Middle frontal gyrus (tissue), 1 donor: ENCODE data around the gene BRD1.
"Not testable (repeated sequence)": the region's sequence is repeated elsewhere in the genome, so short reads cannot be mapped to it uniquely, and the experiment has no call there.

Experiments used
- DNase-seq: peaks from one replicate; pipeline ENCODE4 v3.0.0-alpha.2; 2015; ENCODE audit warnings: low spot score; ENCODE audit errors: extremely low spot score

Gene BRD1

DNA sequence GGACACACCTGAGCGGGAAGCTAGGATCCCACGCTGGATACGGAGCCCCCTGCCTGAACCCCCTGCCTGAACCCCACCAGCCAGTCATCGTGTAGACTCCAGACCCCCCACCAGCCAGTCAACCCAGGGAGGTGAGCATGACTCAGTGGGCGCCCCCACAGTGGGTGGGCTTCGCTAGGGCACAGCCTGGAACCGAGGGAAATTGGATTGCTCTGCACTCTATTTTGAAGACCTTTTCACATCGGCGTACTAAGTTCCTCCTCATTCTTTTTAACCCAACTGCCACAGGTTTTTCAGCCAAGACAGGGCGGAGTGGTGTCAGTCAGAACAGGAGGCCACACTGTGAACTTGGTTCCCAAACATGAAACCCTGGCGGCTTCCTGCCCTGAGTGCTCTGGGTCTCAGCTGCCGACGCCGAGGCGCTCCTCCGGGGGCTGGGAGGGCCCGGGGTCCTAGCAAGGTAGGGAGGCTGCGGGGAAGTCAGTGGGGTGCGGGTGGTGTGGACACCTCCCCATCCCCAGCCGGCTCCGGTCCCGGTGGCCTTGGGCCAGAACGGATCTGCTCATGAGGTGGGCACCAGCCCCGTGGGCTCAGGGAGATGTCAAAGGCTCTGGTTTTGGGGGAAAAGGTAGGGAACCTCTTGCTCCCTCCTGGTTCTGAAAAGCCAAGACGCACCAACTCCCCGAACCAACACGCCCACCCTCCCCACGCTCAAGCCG is 57.0 kb downstream of the BRD1 start:
- no peak for DNase-seq

DNA sequence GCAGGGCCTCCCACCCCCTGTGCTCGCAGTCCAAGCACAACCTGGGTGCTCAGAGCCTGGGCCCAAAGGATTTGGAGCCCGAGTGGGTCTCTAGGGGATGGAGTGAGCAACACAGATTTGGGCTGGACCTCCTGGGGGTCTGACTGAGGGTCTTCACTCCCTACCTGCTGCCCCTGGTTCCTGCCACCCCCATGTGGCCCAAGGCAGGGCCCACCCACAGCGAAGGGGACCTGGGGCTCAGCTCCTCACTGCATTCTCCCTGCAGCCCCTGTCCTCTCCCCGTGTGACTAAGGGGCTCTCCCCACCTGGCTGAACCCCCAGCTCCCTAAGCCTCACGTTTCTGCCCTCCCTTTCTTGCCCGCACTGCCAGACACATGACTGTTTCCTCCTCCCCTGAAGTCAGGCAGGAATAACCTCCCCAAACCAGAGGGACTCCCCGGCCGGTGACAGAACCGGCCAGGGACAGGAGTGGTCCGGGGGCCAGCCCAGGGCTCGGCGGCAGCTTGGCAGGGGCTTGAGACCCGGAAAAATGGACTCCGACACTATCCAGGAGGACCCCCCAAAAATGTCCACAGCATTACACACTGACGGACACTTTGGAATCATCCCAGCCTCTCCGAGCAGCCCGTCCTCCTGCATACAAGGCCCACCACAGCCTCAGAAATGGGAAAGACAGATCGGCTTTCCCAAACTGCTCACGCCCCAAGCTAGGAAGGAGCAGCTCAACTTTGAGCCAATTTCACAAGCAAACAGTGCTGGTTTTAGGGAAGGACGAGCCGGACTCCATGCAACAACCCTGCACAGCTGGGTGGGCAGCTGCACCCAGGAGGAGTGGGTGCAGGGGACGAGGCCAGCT is 57.8 kb downstream of the BRD1 start:
- no peak for DNase-seq

DNA sequence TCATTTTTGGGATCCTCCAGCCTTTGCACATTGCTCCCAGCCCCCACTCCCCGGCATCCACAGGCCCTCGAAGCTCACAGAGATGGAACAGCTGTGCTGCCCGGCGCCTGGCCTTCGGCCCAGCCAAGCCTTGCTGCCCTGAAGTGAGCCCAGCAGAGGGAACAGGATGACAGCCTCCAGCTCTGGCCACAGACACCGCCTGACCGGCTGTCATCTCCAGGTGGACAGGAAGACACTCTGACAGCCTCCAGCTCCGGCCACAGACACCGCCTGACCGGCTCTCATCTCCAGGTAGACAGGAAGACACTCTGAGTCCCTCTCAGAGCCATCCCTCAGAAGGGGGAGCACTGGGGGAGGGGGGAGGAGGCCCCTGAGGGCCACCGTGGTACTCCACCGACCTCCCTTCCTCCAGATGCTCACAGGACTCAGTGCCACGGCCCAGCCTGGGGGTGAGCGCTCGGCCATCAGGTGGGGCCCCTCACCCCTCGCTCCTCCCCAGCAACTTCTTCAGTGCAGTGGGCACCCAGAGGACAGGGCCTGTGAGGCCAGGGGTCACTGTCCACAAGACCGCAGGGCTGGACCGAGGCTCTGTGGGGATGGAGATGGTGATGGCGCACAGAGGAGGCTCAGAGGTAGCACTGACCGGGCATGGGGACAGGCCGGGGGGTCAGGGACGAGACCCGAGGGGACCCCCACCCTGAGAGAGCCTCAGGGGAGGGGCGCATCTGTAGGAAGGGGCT is 58.6 kb downstream of the BRD1 start:
- DNase-seq = no peak

DNA sequence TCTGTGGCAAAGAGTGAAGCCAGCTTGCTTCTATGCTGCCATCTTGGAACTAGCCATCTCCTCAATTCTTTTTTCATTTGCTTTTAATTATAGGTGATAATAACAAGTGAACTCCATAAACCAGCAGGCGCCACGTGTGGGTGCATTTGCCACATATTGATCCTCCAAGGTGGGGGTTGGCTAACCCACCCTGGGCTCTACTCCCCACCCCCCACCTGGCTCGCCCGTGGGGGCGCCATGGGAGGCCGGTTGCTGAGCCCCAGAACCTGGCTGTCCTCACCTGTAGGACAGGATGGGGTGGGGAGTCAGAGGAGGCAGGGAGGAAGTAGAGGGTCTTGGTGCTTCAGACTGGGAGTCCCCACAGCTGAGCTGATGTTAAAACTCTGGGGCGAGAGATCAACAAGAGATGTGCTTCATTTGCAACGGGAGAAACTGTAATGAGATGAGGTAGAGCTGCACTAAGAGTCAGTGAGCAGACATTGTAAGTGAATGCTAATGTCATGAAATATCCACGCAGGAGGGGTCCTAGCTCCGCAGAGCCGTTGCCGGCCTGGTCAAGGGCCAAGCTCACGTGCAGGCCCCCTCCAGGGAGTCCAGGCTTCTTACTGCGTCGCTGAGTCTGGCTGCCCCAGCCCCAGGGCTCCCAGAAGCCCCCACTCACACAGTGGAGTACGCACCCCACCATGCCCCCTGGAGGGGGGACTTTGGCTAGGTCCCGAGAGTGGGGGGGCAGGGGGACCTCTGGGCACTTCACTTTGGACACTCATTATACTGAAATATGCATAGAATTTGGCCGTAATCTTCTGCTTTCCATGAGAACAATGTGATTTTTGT is 59.4 kb downstream of the BRD1 start:
- no peak for DNase-seq

DNA sequence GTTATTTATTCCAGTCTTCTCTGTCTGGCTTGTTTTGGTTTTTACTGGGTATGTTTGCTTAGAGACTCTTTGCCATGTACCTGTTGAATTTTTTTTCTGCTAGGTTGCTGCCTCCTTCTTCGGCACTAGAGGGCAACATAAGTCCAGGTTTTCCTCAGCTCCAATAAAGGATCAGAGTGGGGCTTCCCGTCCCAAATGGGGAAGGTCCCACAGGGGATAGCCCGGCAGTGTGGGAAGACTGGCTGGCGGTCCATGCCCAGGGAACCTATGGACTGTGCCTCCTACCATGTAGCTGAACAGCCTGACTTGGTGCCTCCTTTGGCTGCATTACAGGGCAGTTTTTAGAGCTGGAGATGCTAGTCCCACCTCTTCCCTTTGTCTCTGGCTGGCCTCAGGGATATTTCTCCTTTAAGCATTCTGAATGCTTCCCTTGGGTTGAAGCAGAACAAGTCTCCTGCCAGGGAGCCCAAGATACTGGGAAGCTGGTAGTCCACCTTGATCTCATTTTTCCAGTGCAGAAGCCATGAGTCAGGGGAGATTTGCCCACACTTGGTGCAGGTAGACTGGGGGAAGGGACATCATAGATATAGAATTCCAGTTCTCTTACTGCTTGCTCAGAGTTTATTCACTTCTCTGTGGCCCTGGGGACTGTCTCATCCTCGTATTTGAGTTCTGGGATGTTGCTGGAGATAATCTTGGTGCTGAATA is 60.2 kb downstream of the BRD1 start:
- DNase-seq = no peak

DNA sequence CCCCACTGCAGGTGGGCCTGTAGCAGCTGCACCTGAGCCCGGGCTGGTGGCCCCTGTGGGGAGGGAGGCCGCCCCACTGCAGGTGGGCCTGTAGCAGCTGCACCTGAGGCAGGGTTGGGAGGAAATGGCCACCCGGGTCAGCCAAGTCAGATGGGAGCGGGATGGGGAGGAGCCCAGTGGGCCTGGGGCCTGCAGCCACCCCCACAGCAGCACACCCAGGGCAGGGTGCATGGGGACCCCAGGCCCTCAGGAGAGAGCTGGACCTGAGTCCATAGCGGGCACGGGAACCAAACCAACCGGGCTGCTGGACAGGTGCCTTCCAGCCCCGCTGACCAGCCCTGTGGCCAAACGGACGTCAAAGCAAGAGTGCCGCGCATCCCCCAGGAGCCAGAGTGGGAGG is 61.7 kb downstream of the BRD1 start:
- no peak for DNase-seq

DNA sequence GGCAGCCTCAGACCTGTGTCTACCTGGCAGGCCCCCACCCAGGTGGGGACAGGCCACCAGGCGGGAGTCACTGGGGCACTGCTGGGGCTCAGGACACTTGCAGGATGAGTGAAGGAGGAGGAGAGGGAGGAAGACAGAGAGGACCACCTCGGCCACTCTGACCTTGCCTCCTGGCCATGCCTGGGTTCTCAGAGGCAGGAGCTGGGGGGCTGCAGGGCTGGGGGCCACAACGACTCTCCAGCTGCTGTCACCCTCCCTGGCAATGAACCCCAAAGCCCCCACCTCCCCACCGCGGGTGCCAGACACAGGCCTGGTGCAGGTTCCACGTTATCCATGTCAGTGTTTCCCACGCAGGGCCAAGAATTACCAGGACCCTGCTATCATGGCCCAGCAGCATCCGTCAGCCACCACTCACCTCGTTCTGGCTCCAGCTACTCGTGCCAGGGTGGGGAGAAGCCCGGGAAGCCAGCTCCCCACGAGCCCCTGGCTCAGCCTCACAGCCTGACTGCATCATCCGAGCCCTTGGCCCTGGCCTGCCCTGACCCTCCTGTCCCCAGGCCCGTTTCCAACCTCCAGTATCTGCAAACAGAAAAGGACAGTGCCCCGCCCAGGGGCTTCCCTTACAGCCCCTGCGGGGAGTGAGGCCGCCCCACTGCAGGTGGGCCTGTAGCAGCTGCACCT is 62.4 kb downstream of the BRD1 start:
- no peak for DNase-seq

DNA sequence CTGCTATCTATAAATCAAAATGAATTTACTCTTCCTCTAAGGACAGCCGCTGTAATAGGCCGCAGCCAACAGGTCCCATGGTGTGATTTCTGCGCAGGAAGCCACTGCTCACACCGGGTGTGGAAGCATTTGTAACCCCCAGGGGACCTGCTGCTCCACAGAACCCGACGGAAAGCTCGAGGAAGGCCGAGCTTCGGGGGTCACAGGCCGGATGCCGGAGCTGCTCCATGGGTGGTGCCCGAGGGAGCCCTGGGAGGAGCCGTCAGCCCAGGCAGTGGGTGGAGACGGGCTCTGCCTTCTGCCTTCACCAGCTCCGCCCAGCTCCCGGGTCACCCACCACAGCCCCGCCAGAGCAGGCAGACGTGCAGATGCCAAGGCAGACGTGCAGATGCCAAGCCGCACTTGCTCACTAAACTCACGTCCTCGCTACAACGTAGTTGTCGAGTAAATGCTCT is 63.5 kb downstream of the BRD1 start:
- no peak for DNase-seq

DNA sequence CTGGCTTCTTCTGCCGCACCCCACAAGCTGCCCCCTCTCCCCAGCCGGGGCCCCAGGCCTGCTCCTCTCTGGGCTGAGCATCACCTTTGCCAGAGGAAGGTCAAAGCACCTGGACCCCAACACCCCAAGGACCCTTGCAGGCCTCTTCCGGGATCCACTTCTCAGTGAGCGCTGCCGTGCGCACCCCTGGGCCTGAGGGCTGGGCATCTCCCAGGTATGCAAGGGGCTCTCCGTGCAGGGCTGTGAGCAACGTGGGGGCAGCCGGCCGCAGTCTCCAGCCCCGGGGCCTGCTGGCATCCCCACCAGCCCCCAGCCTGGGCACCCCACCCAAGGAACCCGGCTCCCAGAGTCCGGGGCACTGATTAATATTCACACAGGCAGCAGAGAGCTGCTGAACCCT is 64.0 kb downstream of the BRD1 start:
- no peak for DNase-seq

DNA sequence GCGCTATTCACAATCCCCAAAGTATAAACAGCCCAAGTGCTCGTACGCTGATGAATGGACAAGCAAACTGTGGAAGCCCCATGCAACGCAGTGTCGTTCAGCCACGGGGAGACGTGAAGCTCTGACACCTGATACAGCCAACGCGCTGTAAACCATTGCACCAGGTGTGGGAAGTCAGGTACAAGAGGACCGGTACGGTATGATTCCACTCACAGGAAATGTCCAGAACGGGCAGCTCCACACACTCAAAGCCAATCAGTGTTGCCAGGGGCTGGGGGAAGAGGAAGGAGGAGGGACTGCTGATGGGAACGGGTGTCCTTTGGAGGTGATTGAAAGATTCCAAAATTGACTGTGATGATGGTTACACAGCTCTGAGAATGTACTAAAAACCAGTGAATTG is 64.5 kb downstream of the BRD1 start:
- DNase-seq = no peak

DNA sequence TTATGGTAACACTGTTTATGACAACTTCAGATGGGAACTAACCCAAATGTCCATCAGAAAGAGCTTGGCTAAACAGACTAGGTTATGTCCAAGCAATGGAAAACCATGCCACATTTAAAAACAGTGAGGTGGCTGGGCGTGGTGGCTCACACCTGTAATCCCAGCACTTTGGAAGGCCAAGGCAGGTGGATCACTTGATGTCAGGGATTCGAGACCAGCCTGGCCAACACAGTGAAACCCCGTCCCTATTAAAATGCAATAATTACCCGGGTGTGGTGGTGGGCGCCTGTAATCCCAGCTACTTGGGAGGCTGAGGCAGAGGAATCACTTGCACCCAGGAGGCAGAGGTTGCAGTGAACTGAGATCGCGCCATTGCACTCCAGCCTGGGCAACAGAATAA is 65.1 kb downstream of the BRD1 start:
- DNase-seq = not testable (repeated sequence)

DNA sequence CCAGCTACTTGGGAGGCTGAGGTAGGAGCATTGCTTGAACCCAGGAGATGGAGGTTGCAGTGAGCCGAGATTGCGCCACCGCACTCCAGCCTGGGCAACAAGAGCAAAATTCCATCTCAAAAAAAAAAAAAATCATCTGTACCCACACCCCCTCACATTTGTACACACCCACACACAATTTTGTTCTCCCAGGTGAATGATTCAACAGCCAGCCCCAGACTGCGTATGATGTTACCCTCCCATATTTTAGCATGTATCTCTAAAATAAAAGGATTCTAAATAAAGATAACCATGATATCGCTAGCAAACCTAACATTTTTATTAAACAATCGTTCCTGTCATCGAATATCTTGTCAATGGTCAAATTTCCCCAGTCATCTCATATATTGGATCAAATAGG is 65.8 kb downstream of the BRD1 start:
- no peak for DNase-seq

DNA sequence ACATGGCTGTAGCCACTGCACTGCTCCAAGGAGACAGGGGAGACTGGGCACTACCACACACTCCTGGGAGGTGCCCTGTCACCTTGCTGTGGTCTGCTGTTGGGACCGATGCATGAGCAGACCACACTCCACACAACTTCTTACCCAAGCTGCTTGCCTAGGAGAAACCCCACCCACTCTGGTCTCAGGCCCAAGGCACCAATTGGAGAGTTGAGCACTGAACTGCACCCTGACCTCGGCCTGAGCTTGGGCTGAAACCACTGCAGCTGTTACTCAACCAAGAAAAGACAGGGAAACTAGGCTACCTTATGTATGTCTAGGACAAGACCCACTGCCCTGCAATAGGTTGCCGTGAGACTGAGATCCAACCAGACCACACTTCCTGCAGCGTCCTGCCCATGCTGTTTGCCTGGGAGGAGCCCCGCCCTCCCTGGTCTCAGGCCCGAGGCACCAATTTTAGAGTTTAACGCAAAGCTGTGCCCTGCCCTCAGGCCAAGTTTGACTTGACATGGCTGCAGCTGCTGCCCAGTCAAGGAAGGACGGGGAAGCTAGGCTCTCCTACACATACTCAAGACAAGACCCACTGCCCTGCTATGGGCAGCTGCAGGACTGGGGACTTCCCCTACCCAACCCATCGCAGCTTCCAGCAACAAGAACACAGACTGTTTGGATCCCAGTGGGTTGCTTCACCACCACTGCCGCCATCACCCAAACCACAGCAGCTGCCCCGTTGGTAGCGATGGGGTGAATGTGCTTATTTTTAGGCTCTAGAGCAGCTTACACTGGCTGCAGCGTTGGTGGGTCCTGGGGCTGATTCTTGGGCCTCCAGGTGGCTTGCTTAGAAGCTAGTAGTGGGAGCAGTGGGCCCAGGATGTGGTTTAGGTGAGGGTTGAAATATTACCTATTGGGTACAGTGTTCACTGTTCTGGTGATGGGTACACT is 66.8 kb downstream of the BRD1 start:
- DNase-seq = no peak

DNA sequence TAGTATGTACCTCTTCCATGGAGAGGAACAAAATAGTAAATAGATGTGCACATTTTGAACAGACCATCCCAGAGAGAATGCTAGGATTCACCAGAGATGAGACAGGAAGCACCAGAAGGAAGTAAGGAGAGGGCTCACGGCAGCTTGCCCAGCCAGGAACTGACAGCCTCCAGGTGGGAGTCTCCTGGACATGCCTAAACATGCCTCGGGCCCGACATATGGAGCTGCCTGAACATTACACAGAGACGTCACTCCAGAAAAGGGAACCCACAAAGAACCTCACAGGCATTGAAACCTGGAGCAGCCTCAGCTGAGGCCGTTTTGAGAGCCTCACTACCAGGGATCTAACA is 67.4 kb downstream of the BRD1 start:
- no peak for DNase-seq

DNA sequence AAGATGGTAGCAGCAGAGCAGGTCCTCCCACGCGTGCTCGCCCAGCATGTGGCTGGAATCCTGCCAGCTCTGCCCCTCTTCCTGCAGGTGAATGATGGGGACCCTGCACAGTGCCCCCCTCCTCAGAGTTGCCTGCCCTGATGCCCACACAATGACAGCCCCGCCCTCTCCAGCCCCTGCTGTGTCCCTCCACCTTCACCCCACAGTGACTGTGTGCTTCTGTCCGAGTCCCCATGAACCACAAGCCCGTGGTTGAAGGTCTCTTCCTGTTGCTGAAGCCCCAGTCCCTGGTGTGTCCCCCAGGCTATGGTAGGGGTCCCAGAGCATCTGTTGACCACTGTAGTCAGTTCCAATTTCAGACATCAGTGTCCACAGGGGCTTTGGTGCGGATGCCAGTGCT is 71.0 kb downstream of the BRD1 start:
- no peak for DNase-seq

DNA sequence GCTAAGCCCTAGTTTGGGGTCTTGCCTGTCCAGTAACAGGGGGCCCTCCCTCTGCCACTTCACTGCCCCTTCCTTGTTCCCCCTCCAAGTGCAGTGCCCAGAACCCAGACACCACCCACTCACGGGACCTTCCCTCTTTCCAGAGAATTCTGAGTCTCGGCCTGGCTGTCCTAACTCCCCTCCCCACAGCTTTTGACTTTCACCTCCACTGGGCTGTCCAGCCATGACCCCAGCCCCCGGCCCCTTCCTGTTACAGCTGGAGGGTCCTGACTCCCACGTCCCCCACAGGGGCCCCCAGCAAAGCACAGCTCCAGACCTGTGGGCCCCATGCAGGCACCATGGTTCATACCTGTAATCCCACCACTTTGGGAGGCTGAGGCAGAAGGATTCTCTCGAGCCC is 71.5 kb downstream of the BRD1 start:
- no peak for DNase-seq

DNA sequence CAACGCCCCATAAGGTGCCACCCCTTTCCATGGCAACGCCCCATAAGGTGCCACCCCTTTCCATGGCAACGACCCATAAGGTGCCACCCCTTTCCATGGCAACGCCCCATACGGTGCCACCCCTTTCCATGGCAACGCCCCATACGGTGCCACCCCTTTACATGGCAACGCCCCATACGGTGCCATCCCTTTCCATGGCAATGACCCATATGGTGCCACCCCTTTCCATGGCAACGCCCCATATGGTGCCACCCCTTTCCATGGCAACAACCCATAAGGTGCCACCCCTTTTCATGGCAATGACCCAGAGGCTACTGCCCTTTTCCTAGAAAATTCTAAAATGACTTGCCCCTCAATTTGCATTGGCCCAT is 72.1 kb downstream of the BRD1 start:
- DNase-seq = no peak

DNA sequence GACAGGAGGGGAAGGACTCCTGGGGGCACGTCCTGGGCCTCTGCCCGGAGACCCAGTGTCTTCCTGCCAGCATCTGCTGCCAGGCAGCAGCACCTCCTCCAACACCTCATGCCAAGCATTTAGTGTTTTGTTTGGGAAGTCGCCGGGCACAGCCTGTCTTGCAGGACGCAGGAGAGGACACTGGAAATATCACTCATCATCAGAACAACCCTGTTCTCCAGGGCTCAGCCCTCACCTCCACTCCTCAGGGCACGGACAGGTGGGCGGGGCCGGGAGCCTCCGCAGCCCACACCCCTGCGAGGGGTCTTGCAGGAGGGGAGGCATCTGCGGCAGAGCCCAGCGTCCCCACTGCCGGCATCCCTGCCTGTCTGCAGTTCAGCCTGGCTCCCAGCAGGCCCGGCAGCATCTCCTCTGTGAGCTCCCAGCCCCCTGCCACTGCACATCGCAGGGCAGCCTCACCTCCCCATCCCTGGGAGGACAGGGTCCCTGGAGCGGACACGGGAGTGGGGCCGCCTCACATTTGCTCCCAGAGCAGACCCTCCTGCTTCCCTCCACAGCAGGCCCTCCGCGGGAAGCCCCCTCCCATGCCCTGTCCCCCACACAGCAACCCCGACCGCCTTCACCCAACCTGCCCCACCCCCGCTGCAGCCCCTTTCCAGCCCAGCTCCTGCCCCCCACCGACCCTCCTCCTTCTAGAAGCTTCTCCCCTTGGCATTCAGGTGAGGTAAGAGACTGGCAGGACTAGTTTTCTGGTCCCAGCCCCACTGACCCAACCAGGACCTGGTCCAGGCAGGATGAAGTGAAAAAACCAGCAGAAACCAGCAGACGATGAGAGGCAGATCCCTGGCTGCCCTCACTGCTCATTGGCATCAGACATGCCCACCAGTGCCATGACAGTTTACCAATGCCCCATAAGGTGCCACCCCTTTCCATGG is 72.7 kb downstream of the BRD1 start:
- no peak for DNase-seq
